PC-9 (cell line): ENCODE data around the gene ARHGAP26. TPM values are rescaled to one million over a fixed set of nuclear protein-coding genes. Genes with fewer than 3 reads are reported as not detected.

Experiments used
- BruUV-seq: library from RNA; stranded (reverse); fragments of 400-500 nt; replicated peaks from 2 replicates; lab custom pipeline; 2021; lab: Mats Ljungman, UMichigan
- CTCF ChIA-PET: fragments of 300-600 bp; sonication (Branson Sonifier 250); formaldehyde crosslinking; loops from one replicate; lab custom pipeline; 2022; ENCODE audit warnings: antibody characterized with exemption; lab: Charles Lee
- POLR2A ChIA-PET: fragments of 300-600 bp; sonication (Branson Sonifier 250); formaldehyde crosslinking; loops from one replicate; lab custom pipeline; 2022; ENCODE audit warnings: antibody characterized with exemption; ENCODE audit not compliant: unreplicated experiment; lab: Charles Lee
- DNase-seq, 2 experiments: peaks; one replicate each; pipeline versions ENCODE4 v3.0.0 to v3.0.0-alpha.2; 2015 to 2022; ENCODE audit warnings: mixed read lengths in 1 of 2
- H2AFZ ChIP-seq: fragments of 200-600 bp; sonication (generic); 2 replicates; pipeline ENCODE4 v1.8.1; 2017; ENCODE audit warnings: antibody characterized with exemption
- H3F3A ChIP-seq: fragments of 200-600 bp; sonication (generic); 2 replicates; pipeline ENCODE4 v1.8.1; 2017; ENCODE audit warnings: antibody characterized with exemption, mild to moderate bottlenecking, low read depth; ENCODE audit not compliant: insufficient read depth
- H3K27ac ChIP-seq: fragments of 200-600 bp; sonication (generic); 2 replicates; pipeline ENCODE4 v1.6.1; 2016; ENCODE audit warnings: mixed run types
- H3K27me3 ChIP-seq: fragments of 200-600 bp; sonication (generic); 2 replicates; pipeline ENCODE4 v1.6.1; 2016; ENCODE audit warnings: low read depth, mixed run types; ENCODE audit not compliant: insufficient read depth
- H3K36me3 ChIP-seq: fragments of 200-600 bp; sonication (generic); 2 replicates; pipeline ENCODE4 v1.6.1; 2016; ENCODE audit warnings: low read depth, mixed run types
- H3K4me1 ChIP-seq: fragments of 200-600 bp; sonication (generic); replicated peaks from 2 replicates; pipeline ENCODE4 v1.6.1; 2016; ENCODE audit warnings: mixed run types; ENCODE audit not compliant: insufficient read depth
- H3K4me2 ChIP-seq: fragments of 200-600 bp; sonication (generic); 2 replicates; pipeline ENCODE4 v1.6.1; 2017; ENCODE audit warnings: mixed run types
- H3K4me3 ChIP-seq: fragments of 200-600 bp; sonication (generic); 2 replicates; pipeline ENCODE4 v1.6.1; 2016; ENCODE audit warnings: mixed run types
- H3K79me2 ChIP-seq: fragments of 200-600 bp; sonication (generic); 2 replicates; pipeline ENCODE4 v1.6.1; 2017; ENCODE audit warnings: low read depth, mixed run types
- H3K9me2 ChIP-seq: fragments of 200-600 bp; sonication (generic); 2 replicates; pipeline ENCODE4 v1.8.1; 2017; ENCODE audit warnings: mild to moderate bottlenecking; ENCODE audit not compliant: insufficient read depth
- H3K9me3 ChIP-seq: fragments of 200-600 bp; sonication (generic); 2 replicates; pipeline ENCODE4 v1.8.1; 2016; ENCODE audit warnings: low read depth; ENCODE audit not compliant: insufficient read depth
- H4K20me1 ChIP-seq: fragments of 200-600 bp; sonication (generic); 2 replicates; pipeline ENCODE4 v1.8.1; 2017; ENCODE audit not compliant: insufficient read depth
- EZH2 ChIP-seq: fragments of 200-600 bp; sonication (generic); IDR thresholded peaks from 2 replicates; pipeline ENCODE4 v1.8.0; 2017; ENCODE audit warnings: antibody characterized with exemption, low read depth
- intact Hi-C: fragments of 100-400 bp; cut with micrococcal nuclease; formaldehyde crosslinking; loops from one replicate; pipeline ENCODE4 v1.10.0; 2022; ENCODE audit not compliant: unreplicated experiment
- total RNA-seq: library from RNA; stranded (reverse); gene quantifications from 2 replicates; pipeline ENCODE4 v1.2.3, GENCODE V29; 2021
- TF ChIP-seq, protein P1 (sequence below): fragments of 200-600 bp; sonication (generic); conservative IDR thresholded peaks from 2 replicates; pipeline ENCODE4 v1.6.1; 2017; ENCODE audit warnings: mixed run types, antibody characterized with exemption, mild to moderate bottlenecking, moderate library complexity

ARHGAP26 gene
- total RNA-seq, 1 experiment from 2014 or later: 29.7 TPM

DNA sequence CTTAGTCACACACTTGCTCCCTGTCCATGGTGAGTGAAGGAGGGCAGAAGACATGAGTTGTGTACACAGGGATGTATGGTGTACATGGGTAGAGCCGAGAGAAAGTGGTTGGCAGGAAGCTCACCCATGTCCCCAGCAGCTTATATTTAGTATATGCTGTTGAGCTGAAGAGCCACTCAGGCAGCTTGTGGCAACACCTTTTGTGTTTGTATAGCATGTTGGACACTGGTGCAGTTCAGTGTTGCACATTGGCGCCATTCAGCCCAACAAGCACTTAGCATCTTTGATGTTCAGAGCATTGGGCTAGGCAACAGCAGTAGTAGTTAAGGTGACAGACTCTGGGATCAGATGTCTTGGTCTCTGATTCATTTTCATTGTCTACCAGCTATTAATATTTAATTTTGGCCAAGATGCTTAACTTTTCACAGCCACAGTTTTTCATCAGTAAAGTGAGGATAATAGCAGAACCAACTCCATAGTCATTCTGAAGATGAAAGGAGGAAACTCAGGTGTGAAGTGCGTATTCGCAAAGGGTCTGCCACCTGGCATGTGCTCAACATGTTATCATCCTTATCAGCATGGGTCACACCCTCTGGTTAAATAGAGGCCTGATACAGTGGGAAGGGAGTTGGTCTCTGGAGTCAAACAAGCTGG is 448.5 kb downstream of the ARHGAP26 start:
- no peaks in the 10 kb centered on the region for H4K20me1 ChIP-seq
- H3K4me3 ChIP-seq: no peak overlapping the region
- no peaks in the 10 kb centered on the region for H3K79me2 ChIP-seq
- intact Hi-C loops: no loop called here
- BruUV-seq: no TSS peak
- DNase-seq: no peak
- no peaks in the 10 kb centered on the region for H3F3A ChIP-seq
- no peaks in the 10 kb centered on the region for H3K27me3 ChIP-seq
- TF ChIP-seq, protein P1, sequence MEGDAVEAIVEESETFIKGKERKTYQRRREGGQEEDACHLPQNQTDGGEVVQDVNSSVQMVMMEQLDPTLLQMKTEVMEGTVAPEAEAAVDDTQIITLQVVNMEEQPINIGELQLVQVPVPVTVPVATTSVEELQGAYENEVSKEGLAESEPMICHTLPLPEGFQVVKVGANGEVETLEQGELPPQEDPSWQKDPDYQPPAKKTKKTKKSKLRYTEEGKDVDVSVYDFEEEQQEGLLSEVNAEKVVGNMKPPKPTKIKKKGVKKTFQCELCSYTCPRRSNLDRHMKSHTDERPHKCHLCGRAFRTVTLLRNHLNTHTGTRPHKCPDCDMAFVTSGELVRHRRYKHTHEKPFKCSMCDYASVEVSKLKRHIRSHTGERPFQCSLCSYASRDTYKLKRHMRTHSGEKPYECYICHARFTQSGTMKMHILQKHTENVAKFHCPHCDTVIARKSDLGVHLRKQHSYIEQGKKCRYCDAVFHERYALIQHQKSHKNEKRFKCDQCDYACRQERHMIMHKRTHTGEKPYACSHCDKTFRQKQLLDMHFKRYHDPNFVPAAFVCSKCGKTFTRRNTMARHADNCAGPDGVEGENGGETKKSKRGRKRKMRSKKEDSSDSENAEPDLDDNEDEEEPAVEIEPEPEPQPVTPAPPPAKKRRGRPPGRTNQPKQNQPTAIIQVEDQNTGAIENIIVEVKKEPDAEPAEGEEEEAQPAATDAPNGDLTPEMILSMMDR: no peak
- no peak for TF ChIP-seq EZH2
- H3K9me3 ChIP-seq: no peaks in the 10 kb centered on the region
- H2AFZ ChIP-seq: no peak overlapping the region
- no peak overlapping the region for H3K4me2 ChIP-seq
- no peaks in the 10 kb centered on the region for H3K9me2 ChIP-seq
- H3K4me1 ChIP-seq: no peaks in the 10 kb centered on the region
- no peaks in the 10 kb centered on the region for H3K36me3 ChIP-seq
- ChIA-PET POLR2A (no interaction called here), CTCF (no interaction called here)
- H3K27ac ChIP-seq: no peak overlapping the region

DNA sequence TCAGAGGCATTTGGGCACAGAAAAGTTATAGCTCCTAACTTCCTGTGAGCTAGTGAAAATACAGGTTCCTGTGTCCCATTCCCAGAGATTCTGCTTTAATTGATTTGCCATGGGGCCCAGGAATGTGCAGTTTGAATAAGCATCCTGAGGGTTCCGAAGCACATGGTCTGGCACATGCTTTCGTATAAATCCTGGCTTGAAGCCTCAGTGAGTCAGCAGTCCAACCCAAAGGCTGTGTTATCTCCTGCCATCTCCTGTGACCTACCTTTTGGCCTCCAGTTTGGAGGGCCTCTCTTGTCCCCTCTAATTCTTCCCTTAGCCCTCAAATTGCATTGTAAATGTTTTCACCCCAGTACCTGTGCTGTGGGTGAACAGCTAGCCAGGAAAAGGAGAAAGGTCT is 449.5 kb downstream of the ARHGAP26 start:
- H3K27me3 ChIP-seq: no peaks in the 10 kb centered on the region
- H3K4me1 ChIP-seq: no peaks in the 10 kb centered on the region
- H3K4me2 ChIP-seq: no peak overlapping the region
- H3K36me3 ChIP-seq: no peaks in the 10 kb centered on the region
- no TSS peak for BruUV-seq
- no peaks in the 10 kb centered on the region for H3K9me3 ChIP-seq
- CTCF ChIA-PET: no interaction called here
- H3F3A ChIP-seq: no peaks in the 10 kb centered on the region
- no peaks in the 10 kb centered on the region for H4K20me1 ChIP-seq
- H2AFZ ChIP-seq: no peak overlapping the region
- TF ChIP-seq, protein P1: no peak
- no peak for TF ChIP-seq EZH2
- intact Hi-C loops: no loop called here
- no peaks in the 10 kb centered on the region for H3K79me2 ChIP-seq
- no peak overlapping the region for H3K4me3 ChIP-seq
- DNase-seq: no peak
- H3K27ac ChIP-seq: no peak overlapping the region
- POLR2A ChIA-PET: no interaction called here
- no peaks in the 10 kb centered on the region for H3K9me2 ChIP-seq

DNA sequence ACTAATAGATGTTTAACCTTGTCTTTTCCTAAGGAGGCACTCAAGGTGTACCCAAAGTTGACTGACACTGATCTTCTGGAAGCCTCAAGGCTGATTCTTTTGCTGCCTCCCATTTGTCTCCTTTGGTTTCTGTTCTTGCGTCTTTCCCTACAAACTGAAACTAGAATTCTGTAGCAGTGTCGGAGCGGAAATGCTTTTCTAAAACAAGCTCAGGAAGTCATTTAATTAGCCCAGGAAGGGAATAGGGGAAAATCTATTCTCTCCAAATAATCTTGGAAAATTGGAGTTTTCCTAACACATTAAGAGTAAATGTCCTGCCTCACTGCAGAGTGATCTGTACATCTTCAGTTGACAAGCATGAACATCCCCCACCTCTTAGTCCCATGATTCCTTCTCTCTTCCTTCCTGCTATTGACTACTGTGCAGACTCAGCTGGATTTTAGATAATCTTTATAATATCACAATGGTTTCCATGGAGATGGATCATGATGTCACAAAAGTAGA is 450.6 kb downstream of the ARHGAP26 start:
- no peaks in the 10 kb centered on the region for H3K79me2 ChIP-seq
- H3K9me3 ChIP-seq: no peaks in the 10 kb centered on the region
- H3K4me1 ChIP-seq: no peaks in the 10 kb centered on the region
- no peak overlapping the region for H3K4me2 ChIP-seq
- TF ChIP-seq, protein P1: no peak
- TF ChIP-seq EZH2: no peak
- H3K9me2 ChIP-seq: no peaks in the 10 kb centered on the region
- no peaks in the 10 kb centered on the region for H3F3A ChIP-seq
- no peak for DNase-seq
- no peak overlapping the region for H2AFZ ChIP-seq
- ChIA-PET CTCF (no interaction called here), POLR2A (no interaction called here)
- no peak overlapping the region for H3K4me3 ChIP-seq
- H3K27me3 ChIP-seq: no peaks in the 10 kb centered on the region
- no peak overlapping the region for H3K27ac ChIP-seq
- H3K36me3 ChIP-seq: no peaks in the 10 kb centered on the region
- no TSS peak for BruUV-seq
- no peaks in the 10 kb centered on the region for H4K20me1 ChIP-seq
- intact Hi-C loops: no loop called here
